HG03025 (cell line): ENCODE data around the gene DAPK3.
"Not testable (repeated sequence)": the region's sequence is repeated elsewhere in the genome, so short reads cannot be mapped to it uniquely, and the experiment has no call there.

Experiments
- ATAC-seq: cut with Tn5 transposase; IDR thresholded peaks from one replicate; pipeline ENCODE4 v1.9.1; 2021; ENCODE audit warnings: mild to moderate bottlenecking, moderate library complexity; ENCODE audit not compliant: unreplicated experiment, low FRiP score

Gene DAPK3

DNA sequence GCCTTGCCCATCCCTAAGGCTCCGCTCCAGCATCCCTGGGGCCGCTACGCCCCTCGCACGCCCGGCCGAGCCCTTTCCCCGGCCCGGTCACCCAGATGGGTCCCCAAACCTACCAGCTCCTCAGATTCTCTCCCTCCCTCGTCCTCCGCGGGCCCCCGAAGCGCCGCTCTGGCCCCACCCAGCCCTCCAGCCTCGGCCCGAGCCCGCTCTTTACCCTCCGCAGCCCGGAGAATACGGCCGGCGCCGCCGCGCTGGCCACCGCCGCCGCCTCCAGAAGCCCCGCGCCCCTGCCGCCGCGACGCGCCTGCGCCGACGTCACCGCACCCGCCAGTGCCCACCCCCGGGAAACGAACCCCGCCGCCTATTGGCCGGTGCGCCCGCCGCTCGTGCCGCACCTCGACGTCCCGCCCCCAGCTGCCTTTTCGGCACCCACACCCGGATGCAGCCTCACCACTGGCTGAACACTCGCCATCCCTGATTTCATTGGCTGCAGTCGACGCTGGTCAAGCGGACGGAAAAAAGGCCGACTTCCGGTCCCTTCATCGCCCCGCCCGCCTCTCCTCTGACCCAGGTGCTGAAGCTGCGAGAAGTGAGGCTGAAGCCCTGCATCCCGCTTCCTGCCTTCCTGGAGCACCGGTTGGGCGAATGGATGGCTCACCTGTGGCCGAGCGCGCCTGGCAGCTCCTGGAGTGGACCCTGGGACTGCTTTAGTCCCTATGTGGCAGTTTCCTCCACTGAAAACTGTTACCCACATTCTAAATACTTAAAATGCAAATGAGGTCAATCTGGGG lies at the start of gene DAPK3:
DAPK3 (minus strand) TSS at position 292 of the 791 bp plus-strand sequence. CDS start 1,364 bp downstream, outside the sequence.
- ATAC-seq = peak; percentile 89

DNA sequence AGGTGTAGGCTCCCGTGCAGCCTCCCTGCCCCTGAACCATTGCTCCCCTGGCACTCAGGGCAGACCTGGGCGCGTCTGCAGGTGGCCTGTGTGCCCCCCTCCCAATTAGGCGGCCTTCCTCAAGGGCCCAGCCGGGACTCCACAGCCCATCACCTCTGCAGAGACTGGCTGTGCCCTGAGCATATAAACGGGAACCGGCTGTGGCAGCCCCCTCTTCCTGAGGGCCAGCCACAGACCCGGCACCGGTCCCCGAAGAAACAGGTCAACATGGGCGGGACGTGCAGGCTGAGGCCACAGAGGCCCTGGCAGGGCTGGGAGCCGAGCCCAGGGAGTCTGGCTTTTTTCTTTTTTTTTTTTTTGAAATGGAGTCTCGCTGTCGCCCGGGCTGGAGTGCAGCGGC lies 48.7 kb upstream of the DAPK3 start:
- ATAC-seq = no peak

DNA sequence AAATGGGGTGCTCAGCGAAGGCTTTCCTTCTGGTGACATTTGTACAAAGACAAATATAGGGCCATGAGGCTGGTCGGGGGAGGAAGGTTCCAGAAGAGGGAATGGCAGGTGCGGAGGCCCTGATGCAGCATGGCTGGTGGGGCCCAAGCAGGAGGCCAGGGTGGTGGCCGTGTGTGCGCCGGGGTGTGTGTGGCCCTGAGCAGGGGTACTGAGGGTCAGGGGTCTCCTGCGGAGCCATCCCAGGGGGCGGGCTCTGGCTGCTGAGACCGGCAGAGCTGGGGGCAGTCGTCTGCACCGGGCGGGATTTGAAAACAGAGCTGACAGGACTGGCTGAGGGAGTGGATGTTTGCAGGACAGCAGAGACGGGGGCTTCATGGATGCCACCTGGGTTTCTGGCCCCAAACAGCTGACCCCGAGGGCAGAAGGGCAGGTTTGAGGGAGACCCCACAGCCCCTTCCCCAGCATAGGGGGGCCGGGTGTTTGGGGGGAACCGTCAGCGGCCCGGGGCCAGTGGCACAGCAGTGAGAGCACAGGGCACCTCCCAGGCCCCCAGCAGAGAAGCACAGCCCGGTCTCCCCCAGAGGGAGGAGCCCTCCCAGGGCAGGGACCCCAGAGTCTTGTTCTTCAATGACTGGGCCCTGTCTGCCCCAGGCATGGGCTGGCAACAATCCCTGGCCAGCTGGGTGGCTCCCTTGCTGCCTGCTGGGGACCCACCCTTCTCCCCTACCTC lies 48.0 kb upstream of the DAPK3 start:
- ATAC-seq = no peak

DNA sequence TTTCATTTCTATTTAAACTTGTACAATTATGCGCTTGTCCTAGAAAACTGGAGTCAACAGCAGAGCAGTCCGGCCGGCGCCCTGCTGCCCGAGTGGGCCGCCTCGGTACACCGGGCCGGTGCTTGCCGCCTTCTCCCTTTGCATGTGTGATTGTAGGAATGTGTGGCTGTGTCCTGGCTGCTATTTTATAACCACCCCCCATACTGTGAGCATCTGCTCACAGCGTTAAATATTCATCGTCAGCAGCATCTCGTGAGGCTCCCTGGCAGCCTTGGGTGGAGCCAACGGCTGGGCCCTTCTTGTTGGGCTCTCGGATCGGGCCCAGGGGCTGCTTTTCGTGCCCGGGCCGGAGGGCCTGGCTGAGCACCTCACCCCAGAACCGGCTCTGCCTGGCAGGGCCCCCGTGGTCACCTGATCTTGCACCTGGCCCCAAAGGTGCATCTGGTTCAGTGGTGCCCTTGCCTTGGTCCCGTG lies 47.3 kb upstream of the DAPK3 start:
- ATAC-seq = no peak

DNA sequence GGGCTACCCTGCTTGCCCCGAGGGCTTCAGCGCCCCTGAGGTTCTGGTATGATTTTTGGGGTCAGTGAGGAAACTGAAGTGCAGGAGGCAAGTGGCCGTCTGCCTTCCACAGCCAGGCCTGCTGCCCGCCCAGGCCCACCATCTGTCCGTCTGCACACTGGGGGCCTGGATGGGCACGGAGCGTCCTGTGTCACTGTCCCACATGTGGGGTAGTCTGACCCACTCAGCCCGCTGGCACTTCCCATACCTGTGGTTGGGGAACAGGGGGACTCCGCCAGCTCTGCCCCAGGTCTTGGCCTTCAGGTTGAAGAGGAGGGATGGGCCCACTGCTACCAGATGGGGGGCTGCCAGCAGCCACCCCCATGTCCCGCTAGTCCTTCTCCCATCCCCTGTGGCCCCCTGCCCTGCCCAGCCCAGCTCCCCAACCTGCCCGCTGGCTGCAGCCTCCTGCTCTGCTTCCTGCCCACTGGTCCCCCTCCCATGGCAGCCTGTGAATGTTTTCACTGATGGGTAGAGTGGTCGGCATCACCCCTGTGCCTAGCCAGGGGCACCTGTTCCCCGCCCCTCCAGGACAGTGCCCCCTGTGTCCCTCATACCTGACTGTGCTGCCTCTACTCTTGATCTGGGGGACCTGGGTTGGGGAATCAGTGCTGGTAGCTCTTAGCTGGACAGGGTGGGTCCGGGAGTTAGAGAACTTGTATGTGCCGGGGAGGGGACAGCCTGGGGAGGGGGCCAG lies 46.2 kb upstream of the DAPK3 start:
- ATAC-seq = no peak

DNA sequence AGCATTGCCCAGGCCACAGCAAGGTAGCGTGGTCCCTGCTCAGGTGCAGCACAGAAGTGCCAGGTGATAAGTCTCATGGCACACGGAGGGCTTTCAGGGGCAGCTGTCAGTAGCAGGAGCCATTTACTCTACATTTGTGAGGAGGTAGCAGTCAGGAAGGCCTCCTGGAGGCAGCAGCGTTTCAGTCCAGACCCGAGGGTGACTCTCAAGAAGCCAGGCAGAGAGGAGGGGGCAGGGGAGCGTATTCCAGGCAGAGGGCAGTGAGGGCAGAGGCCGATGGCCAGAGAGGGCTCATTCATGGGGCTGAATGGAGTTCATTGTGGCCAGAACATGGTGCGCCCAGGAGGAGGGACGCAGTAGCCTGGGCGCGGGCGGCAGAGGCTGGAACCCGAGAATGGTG lies 45.6 kb upstream of the DAPK3 start:
- no peak for ATAC-seq

DNA sequence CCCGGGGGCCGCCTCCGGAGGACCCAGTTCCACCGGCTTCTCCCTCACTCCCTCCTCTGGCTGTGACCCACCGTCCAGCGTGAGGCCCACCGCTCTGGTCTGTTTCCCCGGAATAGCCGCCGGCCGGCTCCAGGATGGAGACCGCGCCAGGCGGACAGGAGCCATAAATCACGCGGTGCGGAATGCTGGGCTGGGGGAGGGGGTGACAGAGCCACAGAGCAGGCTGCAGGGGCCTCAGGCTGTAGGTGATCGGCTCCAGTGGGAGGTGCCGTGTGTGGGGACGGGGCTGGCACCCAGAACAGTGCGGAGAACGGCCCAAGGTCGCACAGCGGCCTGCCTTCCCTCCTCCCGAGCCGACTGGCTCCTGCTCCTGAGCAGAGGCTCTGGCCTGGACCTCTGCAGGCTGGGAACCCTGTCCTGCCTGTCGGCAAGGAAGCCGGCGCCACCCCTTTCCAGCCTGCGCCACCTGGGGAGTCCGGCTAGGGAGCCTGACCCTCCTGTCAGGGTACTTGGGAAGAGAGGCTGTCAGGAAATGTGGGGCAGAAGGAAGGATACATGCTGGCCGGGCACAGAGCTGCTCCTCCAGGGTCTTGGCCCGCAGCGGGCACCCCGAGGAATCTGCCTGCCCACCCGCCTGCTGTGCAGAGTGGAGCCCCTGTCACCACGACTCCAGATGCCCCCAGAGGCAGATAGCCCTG lies 45.0 kb upstream of the DAPK3 start:
- no peak for ATAC-seq

DNA sequence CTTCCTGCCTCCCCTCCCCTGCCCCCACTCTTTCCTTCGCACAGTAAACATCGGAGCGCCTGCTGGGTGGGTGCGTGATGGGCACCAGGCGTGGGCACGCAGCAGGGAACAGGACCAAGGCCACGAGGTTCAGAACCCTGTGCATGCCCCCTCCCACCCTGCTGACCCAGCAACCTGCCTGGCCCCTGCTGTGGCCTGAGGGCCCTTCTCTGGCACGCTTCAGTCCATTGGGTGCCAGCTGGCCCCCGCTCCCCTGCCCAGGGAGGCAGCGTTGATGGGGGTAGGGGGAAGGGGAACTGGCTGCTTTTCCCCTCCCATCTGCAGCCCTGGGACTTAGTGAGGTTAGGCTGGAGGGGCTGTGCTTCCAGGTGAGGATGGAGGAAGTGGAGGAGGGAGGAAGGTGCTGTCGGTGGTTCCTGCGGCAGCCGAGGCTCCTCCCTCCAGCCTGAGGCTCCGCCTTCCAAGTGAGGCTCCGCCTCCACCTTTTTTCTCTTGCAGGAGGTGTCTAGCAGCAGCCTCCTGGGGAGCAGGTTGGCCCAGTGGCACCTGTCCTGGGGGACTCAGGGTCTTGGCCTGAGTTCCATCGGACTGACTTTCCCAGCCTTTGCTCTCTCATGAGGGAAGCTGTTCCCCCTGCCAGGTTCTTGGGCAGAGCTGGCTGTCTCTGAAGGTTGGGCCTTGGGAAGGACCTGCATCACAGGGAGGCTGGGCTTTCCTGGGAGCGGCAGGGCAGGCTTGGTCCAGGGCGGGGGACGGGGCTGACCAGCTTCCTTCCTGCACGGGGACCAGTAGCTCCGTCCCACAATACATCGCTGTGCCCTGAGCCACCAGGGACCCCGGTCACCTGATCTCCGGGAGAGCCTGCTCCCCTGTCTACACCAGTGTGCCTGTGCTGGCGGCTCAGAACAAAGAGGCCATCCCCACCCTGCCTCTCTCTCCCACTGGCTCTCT lies 43.9 kb upstream of the DAPK3 start:
- no peak for ATAC-seq

DNA sequence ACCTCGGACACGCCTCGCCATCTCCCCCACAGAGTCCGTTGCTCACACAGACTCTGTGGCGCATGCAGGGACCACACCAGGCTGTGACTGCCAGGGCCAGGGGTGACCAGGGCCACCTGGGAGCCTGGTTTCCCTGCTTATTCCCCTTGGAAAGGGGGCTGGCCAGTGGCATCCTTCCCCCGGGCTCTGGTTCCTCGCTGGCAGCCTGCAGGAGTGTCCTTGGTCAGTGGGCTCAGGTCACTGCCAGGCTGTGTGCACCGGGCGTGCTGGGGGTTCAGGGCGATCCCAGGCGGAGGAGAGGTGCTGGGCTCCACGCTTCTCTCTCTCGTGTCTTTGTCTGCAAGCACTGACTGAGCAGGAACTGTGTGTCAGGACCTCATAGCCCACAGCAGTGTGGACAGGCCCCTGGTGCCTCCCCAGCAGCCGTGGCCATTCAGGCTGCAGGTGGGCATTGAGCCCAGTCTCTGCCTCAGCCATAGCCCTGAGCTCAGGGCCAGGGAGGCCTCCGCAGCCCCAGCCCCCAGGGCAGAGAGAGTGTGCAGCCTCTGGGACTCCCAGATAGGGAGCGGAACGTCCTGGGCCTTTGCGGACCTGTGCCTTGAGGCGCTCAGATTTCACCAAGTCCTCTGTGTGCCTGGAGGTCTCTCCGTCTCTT lies 43.1 kb upstream of the DAPK3 start:
- ATAC-seq = no peak

DNA sequence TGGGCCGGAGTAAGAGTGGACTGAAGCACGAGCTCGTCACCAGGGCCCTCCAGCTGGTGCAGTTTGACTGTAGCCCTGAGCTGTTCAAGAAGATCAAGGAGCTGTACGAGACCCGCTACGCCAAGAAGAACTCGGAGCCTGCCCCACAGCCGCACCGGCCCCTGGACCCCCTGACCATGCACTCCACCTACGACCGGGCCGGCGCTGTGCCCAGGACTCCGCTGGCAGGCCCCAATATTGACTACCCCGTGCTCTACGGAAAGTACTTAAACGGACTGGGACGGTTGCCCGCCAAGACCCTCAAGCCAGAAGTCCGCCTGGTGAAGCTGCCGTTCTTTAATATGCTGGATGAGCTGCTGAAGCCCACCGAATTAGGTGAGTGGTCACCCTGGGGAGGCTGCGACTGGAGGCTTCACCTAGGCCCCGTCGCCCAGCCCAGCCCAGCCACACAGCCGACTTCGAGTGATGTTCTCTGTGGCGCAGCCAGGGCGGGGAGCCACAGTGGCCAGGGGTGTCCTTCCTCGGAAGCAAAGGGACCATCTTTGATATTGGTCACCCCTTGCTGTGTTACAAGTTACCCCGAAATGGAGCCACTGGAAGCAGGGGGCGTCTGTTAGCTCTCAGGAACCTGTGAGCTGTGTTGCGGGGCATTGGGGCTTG lies 42.2 kb upstream of the DAPK3 start:
- ATAC-seq = no peak

DNA sequence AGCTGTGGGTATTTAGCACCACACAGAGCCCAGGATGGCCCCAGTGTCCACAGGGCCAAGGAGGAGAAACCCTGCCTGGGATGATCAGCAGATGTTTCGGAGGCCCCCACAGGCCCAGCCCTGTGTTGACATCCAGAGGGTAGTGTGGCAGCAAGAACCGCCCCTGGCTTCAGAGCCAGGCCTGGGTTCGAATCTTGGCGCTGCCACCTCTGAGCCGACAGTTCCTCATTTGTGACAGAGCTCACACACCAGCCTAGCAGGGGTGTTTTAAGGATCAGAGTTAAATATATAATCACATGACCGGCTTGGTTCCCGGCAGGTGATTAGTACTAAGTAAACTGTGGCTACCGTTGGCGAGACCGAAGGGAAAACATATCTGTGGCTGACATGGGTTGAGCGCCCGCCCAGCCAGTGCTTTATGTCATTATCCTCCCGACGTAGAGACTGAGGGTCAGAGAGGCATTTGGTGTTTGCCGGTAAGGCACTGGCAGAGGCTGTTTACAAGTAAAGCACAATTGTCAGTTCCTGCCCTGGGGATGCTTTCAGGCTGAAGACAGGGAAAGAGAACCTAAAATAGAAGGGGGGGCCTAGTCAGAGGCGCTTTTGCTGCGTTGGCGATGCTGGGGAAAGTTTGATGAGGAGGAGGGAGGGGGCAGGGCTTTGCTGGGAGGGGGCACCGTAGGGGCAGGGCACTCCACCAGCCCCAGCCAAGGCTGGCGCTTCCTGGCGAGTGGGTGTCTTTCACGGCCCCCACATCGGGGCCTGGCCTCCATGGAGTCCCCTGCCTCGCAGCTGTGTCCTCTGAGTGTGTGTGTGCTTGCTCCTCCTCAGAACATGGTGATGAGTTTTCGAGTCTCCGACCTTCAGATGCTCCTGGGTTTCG lies 41.4 kb upstream of the DAPK3 start:
- no peak for ATAC-seq

DNA sequence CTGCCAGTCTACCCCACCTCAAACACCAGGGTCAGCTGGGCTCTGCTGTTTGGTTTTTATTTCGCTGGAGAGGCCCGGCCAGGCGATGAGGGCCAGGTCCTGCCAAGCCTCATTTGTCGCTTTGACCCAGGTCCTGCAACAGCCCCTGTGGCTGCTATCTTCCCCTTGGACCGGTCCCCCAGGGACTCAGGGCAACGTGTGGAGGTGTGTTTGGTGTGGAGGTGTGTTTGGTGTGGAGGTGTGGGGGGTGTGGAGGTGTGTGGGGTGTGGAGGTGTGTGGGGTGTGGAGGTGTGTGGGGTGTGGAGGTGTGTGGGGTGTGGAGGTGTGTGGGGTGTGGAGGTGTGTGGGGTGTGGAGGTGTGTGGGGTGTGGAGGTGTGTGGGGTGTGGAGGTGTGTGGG lies 40.5 kb upstream of the DAPK3 start:
- not testable (repeated sequence) for ATAC-seq

DNA sequence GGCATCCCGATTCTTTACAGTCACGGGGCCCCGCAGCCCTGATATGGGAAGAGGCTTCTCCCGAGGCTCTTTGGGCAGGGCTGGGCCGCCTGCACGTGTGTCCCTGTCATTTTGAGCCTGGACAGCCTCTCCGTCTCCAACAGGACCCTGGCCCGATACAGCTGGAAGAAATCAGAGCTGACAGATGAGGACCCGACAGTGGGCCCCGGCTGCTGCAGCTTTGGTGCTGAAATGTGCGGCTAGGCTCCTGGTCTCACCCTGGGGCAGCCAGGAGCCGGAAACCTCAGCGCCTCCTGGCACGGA lies 39.9 kb upstream of the DAPK3 start:
- ATAC-seq = no peak

DNA sequence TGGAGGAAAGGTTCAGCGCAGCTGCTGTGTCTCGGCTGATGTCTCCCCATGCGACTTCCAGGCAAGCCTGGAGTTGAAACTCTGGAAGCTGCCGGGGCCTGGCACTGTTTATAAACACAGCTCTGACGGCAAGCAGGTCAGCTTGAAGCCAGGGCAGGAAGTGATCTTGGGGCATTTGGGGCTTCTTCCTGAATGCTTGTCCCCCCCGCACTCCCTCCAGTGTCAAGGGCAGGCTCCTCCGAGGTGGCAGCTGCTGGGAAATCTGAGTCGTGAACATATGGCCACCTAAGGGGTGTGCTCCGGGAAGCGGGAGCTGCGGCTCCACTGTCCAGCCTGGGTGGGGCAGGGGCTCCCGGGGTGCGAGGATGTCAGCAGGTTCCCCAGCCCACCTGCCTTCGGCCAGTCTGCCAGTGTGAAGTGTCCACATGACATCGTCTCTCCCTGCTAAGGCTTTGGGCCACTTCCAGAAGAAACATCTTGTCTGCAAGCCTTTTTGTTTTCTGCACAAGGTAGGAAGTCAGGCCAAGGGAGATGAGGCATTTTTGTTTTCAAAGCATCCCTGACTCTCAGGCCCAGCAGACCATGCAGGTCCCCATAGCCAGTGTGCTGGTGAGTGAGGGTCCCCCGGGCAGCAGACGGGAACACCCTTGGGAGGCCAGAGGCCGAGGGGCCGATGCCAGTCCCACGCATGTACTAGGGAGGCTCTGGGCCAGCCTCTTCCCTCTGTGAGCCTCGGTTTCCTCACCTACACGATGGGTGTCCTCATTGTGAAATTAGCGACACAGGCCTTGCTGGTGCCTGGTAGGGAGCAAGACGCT lies 39.3 kb upstream of the DAPK3 start:
- ATAC-seq = no peak

DNA sequence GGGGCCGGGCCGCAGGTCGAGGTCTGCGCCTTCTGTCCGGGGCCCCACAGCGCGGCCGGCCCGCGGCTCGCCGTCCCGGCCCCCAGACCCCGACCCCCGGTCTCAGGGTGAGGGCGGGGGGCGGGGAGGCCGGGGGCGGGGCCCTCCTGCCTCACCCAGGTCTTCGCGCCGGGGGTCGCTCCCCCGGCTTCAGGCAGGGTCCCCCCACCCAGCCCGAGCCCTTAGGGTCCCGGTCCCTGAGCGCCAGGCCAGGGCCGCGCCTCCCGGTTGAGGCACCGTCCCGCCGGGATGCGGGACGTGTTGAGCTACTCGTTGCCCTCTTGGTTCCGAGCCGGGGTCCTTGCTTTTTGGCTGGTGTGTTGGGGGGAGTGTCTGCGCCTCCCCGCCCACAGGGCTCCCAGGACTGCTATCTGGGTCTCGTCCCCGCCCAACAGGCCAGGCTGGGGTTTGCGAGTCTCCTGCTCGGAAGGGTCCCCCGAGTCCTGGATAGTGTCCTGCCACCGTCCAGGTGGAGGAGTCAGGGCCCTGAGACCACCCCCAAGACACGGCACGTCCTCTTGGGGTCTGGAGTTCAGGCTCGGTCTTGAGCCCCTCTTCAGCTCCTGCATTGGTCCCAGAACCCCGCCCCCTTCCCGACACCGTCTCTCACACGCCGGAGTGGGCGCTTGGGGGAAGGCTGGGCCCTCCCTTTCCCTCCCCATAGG lies 37.1 kb upstream of the DAPK3 start:
- ATAC-seq = peak; percentile 14
